RWPE2 (cell line): Measurements from ENCODE around the gene TERT.
"Not testable (repeated sequence)": the region's sequence is repeated elsewhere in the genome, so short reads cannot be mapped to it uniquely, and the experiment has no call there.

Experiments
- ATAC-seq: fragments of 200-7000 bp; cut with Tn5 transposase; 3 replicates; pipeline ENCODE4 v1.9.1; 2021; ENCODE audit warnings: low read depth
- DNase-seq: peaks from one replicate; pipeline ENCODE4 v3.0.0-alpha.2; 2020; ENCODE audit warnings: low spot score
- H3K27ac ChIP-seq: fragments of 450-650 bp; 2 replicates; pipeline ENCODE4 v1.5.1; 2017; ENCODE audit warnings: mild to moderate bottlenecking; ENCODE audit not compliant: poor library complexity, severe bottlenecking
- H3K27me3 ChIP-seq: fragments of 250-450 bp; sonication (Bioruptor Pico); 2 replicates; pipeline ENCODE4 v1.5.1; 2021; ENCODE audit warnings: mild to moderate bottlenecking, moderate library complexity; ENCODE audit not compliant: insufficient read depth, poor library complexity, severe bottlenecking
- H3K36me3 ChIP-seq: fragments of 250-450 bp; sonication (Bioruptor Pico); 2 replicates; pipeline ENCODE4 v1.5.1; 2020; ENCODE audit warnings: low read depth, mild to moderate bottlenecking, moderate library complexity
- H3K4me1 ChIP-seq: fragments of 250-450 bp; sonication (Bioruptor Pico); 2 replicates; pipeline ENCODE4 v1.5.1; 2021; ENCODE audit warnings: mild to moderate bottlenecking, moderate library complexity; ENCODE audit not compliant: insufficient read depth, poor library complexity, severe bottlenecking
- H3K4me3 ChIP-seq: fragments of 250-450 bp; sonication (Bioruptor Pico); 2 replicates; pipeline ENCODE4 v1.5.1; 2021; ENCODE audit warnings: mild to moderate bottlenecking, moderate library complexity; ENCODE audit not compliant: severe bottlenecking
- H3K9me3 ChIP-seq: fragments of 250-450 bp; sonication (Bioruptor Pico); 2 replicates; pipeline ENCODE4 v1.5.1; 2021; ENCODE audit warnings: mild to moderate bottlenecking, moderate library complexity; ENCODE audit not compliant: severe bottlenecking
- CTCF ChIP-seq: fragments of 450-650 bp; IDR thresholded peaks from one replicate; pipeline ENCODE4 v1.5.1; 2017; ENCODE audit warnings: mild to moderate bottlenecking, moderate library complexity; ENCODE audit not compliant: poor library complexity, severe bottlenecking

TERT gene

DNA sequence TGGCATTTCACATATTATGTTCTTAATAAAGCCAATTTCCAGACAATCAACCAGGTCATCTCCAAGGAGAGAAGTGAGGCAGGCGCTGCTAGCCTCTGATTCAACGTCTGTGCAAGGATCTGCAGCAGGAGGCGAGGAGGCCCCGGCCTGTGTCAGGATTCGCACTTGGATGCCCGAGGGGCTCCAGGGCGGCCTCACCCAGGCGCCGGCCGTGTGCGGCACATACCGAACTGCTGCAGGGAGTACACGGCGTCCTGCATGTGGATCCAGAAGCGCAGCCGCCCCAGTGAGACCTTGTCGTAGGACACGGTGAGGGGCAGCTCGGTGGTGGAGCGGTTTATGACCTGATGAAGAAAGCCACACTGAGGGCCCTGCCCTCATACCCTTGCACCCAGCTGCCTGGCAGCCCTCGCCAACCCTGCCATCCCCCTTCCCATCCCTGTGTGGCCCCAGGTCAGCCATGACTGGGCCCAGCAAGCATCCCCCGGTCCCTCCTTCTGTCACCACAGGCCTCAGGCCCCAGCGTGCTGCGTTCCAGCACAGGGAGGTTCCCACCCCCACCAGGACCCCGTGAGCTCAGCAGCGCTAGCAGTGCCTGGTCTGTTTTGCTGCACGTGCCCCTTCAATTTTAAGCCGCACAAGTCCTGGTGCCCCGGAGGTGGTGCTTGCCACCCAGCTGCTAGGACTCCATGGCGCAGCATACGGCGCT, 40.1 kb upstream of the TERT start:
- Histone ChIP-seq H3K4me1 (peaks cover 17% of the 10 kb centered on the region), H3K36me3 (peaks cover 72% of the 10 kb centered on the region), H3K27me3 (no peaks in the 10 kb centered on the region), H3K27ac (no peak overlapping the region), H3K4me3 (no peak overlapping the region), H3K9me3 (no peaks in the 10 kb centered on the region)
- TF ChIP-seq CTCF, result no peak
- no peak for ATAC-seq
- no peak for DNase-seq

DNA sequence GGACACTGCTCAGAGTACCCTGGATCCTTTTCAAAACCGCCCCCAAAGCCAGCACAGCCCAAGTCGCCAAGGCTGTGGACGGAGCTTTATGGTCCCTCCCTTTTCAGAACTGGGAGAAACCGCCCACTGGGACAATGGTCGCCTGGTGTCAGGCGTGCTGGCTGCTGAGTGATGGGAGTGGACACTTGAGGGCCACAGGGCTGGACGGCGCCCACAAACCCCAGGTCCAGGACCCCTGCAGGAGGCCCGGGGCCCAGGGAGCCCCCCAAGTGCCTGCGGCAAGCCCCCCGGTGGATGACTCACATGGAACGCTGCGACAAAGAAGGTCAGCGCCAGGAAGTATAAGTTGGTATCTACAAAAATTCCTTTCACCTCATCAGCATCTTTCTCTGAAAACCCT, 39.1 kb upstream of the TERT start:
- ATAC-seq (no peak), DNase-seq (no peak)
- no peak for TF ChIP-seq CTCF
- peaks cover 22% of the 10 kb centered on the region for H3K4me1 ChIP-seq
- peaks cover 75% of the 10 kb centered on the region for H3K36me3 ChIP-seq
- no peak overlapping the region for H3K27ac ChIP-seq
- H3K4me3 ChIP-seq, result no peak overlapping the region
- no peaks in the 10 kb centered on the region for H3K27me3 ChIP-seq
- no peaks in the 10 kb centered on the region for H3K9me3 ChIP-seq

- not testable (repeated sequence) for H3K4me3 ChIP-seq, H3K9me3 ChIP-seq, H3K27ac ChIP-seq, ATAC-seq, H3K27me3 ChIP-seq, DNase-seq
- H3K36me3 ChIP-seq, result peaks cover 71% of the 10 kb centered on the region
- peaks cover 29% of the 10 kb centered on the region for H3K4me1 ChIP-seq
Measured at GRCh38 chr5:1333286-1333685, 38.4 kb upstream of the TERT start.

- no peak for DNase-seq
Measured at GRCh38 chr5:1332461-1333001, 37.7 kb upstream of the TERT start.

DNA sequence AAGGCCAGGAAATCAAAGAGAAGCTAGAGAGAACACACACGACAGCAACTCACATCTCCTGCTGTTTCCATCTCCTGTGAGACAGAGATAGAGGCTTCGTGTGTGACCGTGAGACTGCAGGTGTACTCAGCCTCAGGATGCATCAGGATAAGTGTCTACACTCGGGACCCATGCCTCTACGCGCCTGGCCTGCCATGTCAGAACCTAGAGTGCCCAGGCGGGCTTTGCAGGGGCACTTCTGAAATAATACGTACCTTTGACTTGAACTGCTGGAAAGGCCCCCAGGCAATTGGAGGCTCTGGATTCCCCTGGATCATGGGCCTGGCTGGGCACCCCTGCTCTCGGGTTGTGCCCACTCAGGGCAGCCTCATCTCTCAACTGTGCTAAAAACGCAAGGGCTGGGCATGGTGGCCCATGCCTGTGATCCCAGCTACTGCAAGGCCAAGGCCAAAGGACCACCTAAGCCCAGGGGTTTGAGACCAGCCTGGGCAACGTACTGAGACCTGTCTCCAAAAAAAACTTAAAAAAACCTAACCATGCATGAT, 37.1 kb upstream of the TERT start:
- ATAC-seq, result no peak
- Histone ChIP-seq H3K36me3 (peaks cover 58% of the 10 kb centered on the region), H3K9me3 (no peaks in the 10 kb centered on the region), H3K27me3 (no peaks in the 10 kb centered on the region), H3K4me3 (no peak overlapping the region), H3K4me1 (peaks cover 29% of the 10 kb centered on the region), H3K27ac (peak overlapping the region; percentile 100)
- TF ChIP-seq CTCF, result no peak
- DNase-seq, result no peak

More at GRCh38 chr5:1332461-1333001, 37.7 kb upstream of the TERT start:
- Histone ChIP-seq H3K36me3 (peaks cover 64% of the 10 kb centered on the region), H3K27ac (peak overlapping the region; percentile 100), H3K4me3 (no peak overlapping the region), H3K9me3 (no peaks in the 10 kb centered on the region), H3K4me1 (peaks cover 29% of the 10 kb centered on the region), H3K27me3 (no peaks in the 10 kb centered on the region)
- no peak for TF ChIP-seq CTCF
- peak; percentile 3; the same call in 2 of the 3 replicates for ATAC-seq
